Measurements from ENCODE around the gene MACROD2.

MACROD2 gene

DNA sequence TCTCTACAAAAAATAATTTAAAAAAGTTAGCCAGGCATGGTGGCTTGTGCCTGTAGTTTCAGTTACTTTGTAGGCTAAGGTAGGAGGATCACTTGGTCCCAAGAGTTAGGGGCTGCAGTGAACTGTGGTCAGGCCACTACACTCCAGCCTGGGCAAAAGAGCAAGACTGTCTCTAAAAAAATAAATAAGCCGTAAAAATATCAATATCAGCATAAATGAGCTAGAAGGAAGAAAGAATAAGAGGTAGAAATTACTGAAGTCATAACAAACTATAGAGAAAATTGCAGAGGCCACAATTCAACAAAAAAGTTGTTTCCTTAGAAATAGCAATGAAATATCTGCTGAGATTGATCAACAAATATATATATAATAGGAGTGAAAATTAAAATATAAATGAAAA lies 1169.4 kb downstream of the MACROD2 start:
- TF ChIP-seq, protein P1, sequence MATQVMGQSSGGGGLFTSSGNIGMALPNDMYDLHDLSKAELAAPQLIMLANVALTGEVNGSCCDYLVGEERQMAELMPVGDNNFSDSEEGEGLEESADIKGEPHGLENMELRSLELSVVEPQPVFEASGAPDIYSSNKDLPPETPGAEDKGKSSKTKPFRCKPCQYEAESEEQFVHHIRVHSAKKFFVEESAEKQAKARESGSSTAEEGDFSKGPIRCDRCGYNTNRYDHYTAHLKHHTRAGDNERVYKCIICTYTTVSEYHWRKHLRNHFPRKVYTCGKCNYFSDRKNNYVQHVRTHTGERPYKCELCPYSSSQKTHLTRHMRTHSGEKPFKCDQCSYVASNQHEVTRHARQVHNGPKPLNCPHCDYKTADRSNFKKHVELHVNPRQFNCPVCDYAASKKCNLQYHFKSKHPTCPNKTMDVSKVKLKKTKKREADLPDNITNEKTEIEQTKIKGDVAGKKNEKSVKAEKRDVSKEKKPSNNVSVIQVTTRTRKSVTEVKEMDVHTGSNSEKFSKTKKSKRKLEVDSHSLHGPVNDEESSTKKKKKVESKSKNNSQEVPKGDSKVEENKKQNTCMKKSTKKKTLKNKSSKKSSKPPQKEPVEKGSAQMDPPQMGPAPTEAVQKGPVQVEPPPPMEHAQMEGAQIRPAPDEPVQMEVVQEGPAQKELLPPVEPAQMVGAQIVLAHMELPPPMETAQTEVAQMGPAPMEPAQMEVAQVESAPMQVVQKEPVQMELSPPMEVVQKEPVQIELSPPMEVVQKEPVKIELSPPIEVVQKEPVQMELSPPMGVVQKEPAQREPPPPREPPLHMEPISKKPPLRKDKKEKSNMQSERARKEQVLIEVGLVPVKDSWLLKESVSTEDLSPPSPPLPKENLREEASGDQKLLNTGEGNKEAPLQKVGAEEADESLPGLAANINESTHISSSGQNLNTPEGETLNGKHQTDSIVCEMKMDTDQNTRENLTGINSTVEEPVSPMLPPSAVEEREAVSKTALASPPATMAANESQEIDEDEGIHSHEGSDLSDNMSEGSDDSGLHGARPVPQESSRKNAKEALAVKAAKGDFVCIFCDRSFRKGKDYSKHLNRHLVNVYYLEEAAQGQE (IDR thresholded peaks at IDR 0.05; ENCODE audit: insufficient read depth in 1 of 2, low read depth in 2 of 2, low read length in 2 of 2): no peak
- TF ChIP-seq FOXP2 (optimal IDR thresholded peaks at IDR 0.05; ENCODE audit: borderline replicate concordance, extremely low read depth, extremely low read length, insufficient read depth) (no peak), SIN3A (IDR thresholded peaks at IDR 0.05; ENCODE audit: borderline replicate concordance, insufficient read depth, low read length) (no peak), TAF1 (IDR thresholded peaks at IDR 0.05; ENCODE audit: borderline replicate concordance, insufficient read depth, low read length) (no peak), POLR2AphosphoS5 (IDR thresholded peaks at IDR 0.05; ENCODE audit: low read depth, low read length) (no peak)

DNA sequence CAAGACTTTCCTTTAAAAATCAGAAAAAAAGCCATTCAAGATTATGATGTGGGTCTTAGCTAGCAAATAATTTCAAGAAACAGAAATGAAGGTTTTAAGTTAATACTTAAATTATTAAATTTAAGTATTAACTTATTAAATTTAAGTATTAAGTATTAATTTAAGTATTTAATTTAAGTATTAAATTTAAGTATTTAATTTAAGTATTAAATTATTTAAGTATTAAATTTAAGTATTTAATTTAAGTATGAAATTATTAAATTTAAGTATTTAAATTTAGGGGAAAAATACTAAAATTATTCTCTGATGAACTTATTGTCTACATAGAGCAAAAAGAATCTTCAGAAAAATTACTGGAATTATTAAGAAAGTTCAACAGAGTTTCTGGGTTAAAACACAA lies 1171.4 kb downstream of the MACROD2 start:
- no peak for TF ChIP-seq TAF1 (IDR thresholded peaks at IDR 0.05; ENCODE audit: borderline replicate concordance, insufficient read depth, low read length)
- TF ChIP-seq, protein P1 (IDR thresholded peaks at IDR 0.05; ENCODE audit: insufficient read depth in 1 of 2, low read depth in 2 of 2, low read length in 2 of 2): no peak

DNA sequence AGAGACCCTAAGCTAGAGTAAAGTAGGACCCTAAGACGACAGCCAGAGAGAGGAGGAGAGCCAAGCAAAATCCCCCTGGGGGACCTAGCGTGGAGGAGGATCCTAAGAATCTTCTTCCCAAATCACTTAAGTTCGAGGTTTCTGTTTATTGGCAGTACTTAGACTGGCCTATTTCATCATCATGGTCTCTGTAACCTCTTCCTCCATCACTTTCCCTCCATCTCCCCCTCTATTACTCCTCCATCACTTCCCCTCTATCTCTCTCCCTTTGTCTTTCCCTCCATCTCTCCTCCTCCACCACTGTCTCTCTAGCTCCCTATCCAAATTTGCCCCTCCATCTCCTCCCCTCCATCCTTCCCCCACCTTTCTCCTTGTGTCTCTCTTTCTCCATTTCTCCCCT lies 1175.7 kb downstream of the MACROD2 start:
- no peak for TF ChIP-seq TAF1 (IDR thresholded peaks at IDR 0.05; ENCODE audit: borderline replicate concordance, insufficient read depth, low read length)
- TF ChIP-seq SIN3A (IDR thresholded peaks at IDR 0.05; ENCODE audit: borderline replicate concordance, insufficient read depth, low read length): no peak
- TF ChIP-seq FOXP2 (optimal IDR thresholded peaks at IDR 0.05; ENCODE audit: borderline replicate concordance, extremely low read depth, extremely low read length, insufficient read depth): no peak
- TF ChIP-seq, protein P1 (IDR thresholded peaks at IDR 0.05; ENCODE audit: insufficient read depth in 1 of 2, low read depth in 2 of 2, low read length in 2 of 2): no peak
- TF ChIP-seq POLR2AphosphoS5 (IDR thresholded peaks at IDR 0.05; ENCODE audit: low read depth, low read length): no peak

DNA sequence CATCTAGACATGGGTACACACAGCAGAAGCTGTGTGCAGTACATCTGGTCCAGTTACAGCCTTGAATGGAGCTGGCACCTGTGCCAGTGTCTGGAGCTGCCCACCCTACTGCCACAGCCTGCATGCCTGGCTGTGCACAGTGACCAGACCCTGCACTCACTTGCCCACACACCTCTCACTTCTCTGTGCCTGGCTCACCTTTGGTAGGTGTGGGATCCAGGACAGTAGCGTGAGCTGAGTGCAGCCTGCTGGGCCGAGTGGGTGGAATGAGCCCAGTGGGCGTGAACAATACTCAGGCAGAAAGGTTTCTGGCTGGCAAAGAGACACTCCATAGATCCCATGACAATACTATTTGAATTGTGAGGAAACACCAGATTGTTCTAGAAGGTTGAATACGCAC lies 1181.6 kb downstream of the MACROD2 start:
- TF ChIP-seq POLR2AphosphoS5 (IDR thresholded peaks at IDR 0.05; ENCODE audit: low read depth, low read length): no peak
- no peak for TF ChIP-seq FOXP2 (optimal IDR thresholded peaks at IDR 0.05; ENCODE audit: borderline replicate concordance, extremely low read depth, extremely low read length, insufficient read depth)
- TF ChIP-seq, protein P1 (IDR thresholded peaks at IDR 0.05; ENCODE audit: insufficient read depth in 1 of 2, low read depth in 2 of 2, low read length in 2 of 2): no peak
- no peak for TF ChIP-seq TAF1 (IDR thresholded peaks at IDR 0.05; ENCODE audit: borderline replicate concordance, insufficient read depth, low read length)
- no peak for TF ChIP-seq SIN3A (IDR thresholded peaks at IDR 0.05; ENCODE audit: borderline replicate concordance, insufficient read depth, low read length)

DNA sequence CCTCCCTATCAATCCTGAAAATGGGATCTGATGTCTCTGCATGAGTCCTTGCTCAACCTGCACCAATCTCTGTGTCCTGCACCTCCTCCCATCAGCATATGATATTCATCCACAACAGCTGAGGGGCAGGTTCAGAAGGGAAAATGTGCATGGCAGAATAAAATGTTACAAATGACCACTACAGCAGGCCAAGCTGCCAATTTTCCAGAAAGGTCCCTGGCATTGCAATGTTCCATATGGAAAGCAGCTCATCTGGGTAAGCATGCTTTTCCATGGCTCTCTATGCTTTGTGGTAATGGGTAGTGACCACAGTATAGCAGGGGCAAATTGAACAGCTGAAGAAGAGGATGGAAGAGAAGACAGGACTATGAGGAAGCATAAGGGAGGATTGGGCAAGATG lies 1183.3 kb downstream of the MACROD2 start:
- TF ChIP-seq, protein P1 (IDR thresholded peaks at IDR 0.05; ENCODE audit: insufficient read depth in 1 of 2, low read depth in 2 of 2, low read length in 2 of 2): no peak
- TF ChIP-seq POLR2AphosphoS5 (IDR thresholded peaks at IDR 0.05; ENCODE audit: low read depth, low read length): no peak
